Neural crest cell (in vitro differentiated cells): ENCODE data around the gene TTC39B. TPM values are rescaled to one million over a fixed set of nuclear protein-coding genes. Genes with fewer than 3 reads are reported as not detected.

Experiments used
- DNase-seq: peaks from one replicate; pipeline ENCODE4 v3.0.0; 2021; ENCODE audit warnings: low read depth, mixed read lengths, low spot score
- H3K27ac Mint-ChIP-seq: one replicate; pipeline ENCODE4 v1.8.0; 2021; ENCODE audit warnings: mild to moderate bottlenecking, mixed read lengths; ENCODE audit not compliant: unreplicated experiment
- H3K27me3 Mint-ChIP-seq: 2 replicates; pipeline ENCODE4 v1.8.0; 2021; ENCODE audit warnings: low read depth, mild to moderate bottlenecking, mixed read lengths
- H3K36me3 Mint-ChIP-seq: 2 replicates; pipeline ENCODE4 v1.8.0; 2021; ENCODE audit warnings: low read depth, mild to moderate bottlenecking, mixed read lengths
- H3K4me1 Mint-ChIP-seq: 2 replicates; pipeline ENCODE4 v1.8.0; 2021; ENCODE audit warnings: mixed read lengths
- H3K4me3 Mint-ChIP-seq: one replicate; pipeline ENCODE4 v1.8.0; 2021; ENCODE audit warnings: mild to moderate bottlenecking, mixed read lengths
- H3K9me3 Mint-ChIP-seq: 2 replicates; pipeline ENCODE4 v1.8.0; 2021; ENCODE audit warnings: mixed read lengths
- total RNA-seq: library from RNA; stranded (reverse); gene quantifications from 2 replicates; pipeline ENCODE4 v1.2.1, GENCODE V29; 2021
- TF ChIP-seq, protein P1 (sequence below): fragments of 200-600 bp; sonication (generic); conservative IDR thresholded peaks from 2 replicates; pipeline ENCODE4 v1.5.0; 2021; ENCODE audit warnings: antibody characterized with exemption, mild to moderate bottlenecking

Gene TTC39B
- total RNA-seq, 1 donor from 2014 or later, result 3.7 TPM

DNA sequence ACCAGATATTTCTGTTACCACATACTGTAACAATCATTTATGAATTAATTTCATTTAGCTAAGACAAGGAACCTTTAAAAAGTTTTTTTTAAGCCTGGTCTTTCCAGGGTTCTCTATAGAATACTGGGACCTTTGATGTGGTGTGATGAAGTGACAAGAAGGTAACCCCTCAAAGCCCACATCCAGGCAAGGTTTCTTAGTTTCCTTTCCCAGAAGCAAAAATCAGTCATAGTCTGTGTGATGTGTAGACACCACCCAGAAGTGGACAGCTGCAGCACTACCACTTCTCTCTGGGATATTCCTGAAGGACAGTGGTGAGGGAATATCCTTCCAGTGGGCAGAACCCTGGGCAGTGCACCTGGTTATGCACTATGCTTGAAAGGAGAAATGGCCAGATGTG is 115.6 kb downstream of the TTC39B start:
- no peak overlapping the region for H3K27ac Mint-ChIP-seq
- TF ChIP-seq, protein P1, sequence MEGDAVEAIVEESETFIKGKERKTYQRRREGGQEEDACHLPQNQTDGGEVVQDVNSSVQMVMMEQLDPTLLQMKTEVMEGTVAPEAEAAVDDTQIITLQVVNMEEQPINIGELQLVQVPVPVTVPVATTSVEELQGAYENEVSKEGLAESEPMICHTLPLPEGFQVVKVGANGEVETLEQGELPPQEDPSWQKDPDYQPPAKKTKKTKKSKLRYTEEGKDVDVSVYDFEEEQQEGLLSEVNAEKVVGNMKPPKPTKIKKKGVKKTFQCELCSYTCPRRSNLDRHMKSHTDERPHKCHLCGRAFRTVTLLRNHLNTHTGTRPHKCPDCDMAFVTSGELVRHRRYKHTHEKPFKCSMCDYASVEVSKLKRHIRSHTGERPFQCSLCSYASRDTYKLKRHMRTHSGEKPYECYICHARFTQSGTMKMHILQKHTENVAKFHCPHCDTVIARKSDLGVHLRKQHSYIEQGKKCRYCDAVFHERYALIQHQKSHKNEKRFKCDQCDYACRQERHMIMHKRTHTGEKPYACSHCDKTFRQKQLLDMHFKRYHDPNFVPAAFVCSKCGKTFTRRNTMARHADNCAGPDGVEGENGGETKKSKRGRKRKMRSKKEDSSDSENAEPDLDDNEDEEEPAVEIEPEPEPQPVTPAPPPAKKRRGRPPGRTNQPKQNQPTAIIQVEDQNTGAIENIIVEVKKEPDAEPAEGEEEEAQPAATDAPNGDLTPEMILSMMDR, result no peak
- H3K4me1 Mint-ChIP-seq, result no peaks in the 10 kb centered on the region
- H3K9me3 Mint-ChIP-seq, result peaks cover 8% of the 10 kb centered on the region
- H3K27me3 Mint-ChIP-seq, result no peaks in the 10 kb centered on the region
- DNase-seq, result no peak
- no peak overlapping the region for H3K4me3 Mint-ChIP-seq
- peaks cover 13% of the 10 kb centered on the region for H3K36me3 Mint-ChIP-seq

DNA sequence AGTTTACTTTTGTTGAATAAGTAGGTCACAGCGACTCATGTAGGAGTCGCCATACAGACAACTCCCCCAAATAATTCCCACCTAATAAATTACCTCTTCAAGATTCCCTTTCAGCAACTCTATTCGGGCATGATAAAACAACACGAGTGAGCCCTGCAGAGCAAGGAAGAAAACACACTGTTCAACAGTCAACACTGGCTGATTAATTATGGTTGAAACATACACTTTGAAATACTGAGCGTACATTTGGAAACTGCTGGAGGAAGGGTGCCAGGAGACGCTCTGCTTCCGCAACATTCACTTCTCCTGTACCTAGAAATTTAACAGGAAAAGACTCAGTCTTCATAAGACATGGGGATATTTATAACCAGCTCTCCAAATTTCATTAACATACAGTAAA is 117.5 kb downstream of the TTC39B start:
- H3K4me3 Mint-ChIP-seq, result no peak overlapping the region
- TF ChIP-seq, protein P1, result no peak
- no peak for DNase-seq
- no peaks in the 10 kb centered on the region for H3K4me1 Mint-ChIP-seq
- no peaks in the 10 kb centered on the region for H3K27me3 Mint-ChIP-seq
- H3K9me3 Mint-ChIP-seq, result no peaks in the 10 kb centered on the region
- no peak overlapping the region for H3K27ac Mint-ChIP-seq
- peaks cover 1% of the 10 kb centered on the region for H3K36me3 Mint-ChIP-seq

DNA sequence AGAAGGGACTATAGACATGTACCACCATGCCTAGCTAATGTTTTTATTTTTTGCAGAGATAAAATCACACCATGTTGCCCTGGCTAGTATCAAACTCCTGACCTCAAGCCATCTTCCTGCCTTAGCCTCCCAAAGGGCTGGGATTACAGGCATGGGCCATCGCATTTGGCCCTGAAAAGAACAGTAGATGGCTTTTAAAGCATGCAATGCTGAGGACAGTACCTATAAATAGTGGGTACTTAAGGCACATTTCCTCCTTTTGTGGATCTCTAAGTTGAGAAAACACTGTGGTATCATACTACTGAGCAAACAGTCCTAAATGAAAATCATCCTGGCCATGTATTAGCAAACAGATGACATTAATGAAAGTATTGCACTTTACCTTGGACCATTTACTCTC is 119.4 kb downstream of the TTC39B start:
- Mint-ChIP-seq H3K27me3 (no peaks in the 10 kb centered on the region), H3K27ac (no peak overlapping the region), H3K36me3 (no peaks in the 10 kb centered on the region), H3K4me1 (no peaks in the 10 kb centered on the region), H3K9me3 (no peaks in the 10 kb centered on the region), H3K4me3 (no peak overlapping the region)
- DNase-seq, result no peak
- TF ChIP-seq, protein P1, result no peak

DNA sequence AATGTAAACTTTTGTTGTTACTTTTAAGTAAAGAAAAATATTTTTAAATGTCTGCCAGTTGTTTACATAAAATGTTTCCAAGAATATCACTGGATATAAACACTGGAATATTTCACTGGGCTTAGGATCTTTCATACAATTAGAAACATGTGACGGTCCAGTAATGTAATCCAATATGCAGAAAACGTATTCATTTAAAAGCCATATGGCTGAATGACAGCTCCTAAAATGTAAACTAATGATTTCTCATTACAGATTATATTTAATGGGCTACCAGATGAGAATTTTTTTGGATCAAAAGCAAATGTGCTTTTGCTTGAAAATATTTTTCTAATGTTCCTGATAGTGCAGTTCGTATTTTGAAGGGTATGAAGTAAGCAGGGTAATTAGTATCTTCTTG is 124.3 kb downstream of the TTC39B start:
- TF ChIP-seq, protein P1, result no peak
- no peaks in the 10 kb centered on the region for H3K36me3 Mint-ChIP-seq
- no peak overlapping the region for H3K27ac Mint-ChIP-seq

DNA sequence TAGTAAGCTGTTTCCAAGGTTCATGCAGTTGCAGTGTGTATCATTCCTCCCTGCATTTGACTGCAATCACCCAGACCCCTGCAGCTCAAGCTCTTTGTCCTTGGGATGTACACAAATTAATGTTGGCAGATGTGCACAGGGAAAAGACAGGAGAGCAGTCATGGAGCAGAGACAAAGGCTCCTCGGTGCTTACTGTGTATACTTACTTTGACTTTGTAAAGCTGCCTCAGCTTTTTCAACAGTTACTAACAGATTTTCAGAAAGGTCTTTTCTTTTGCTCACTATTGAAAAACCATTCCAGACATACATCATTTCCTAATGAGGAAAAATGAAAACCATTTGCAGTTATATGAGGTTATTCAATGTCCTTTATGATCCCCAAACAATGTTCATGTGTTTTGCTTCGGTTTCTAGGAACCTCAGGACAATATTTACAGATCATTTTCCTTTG is 124.9 kb downstream of the TTC39B start:
- H3K4me3 Mint-ChIP-seq, result no peak overlapping the region
- H3K27me3 Mint-ChIP-seq, result no peaks in the 10 kb centered on the region
- TF ChIP-seq, protein P1, result no peak
- H3K9me3 Mint-ChIP-seq, result no peaks in the 10 kb centered on the region
- H3K4me1 Mint-ChIP-seq, result peaks cover 7% of the 10 kb centered on the region
- no peak for DNase-seq
- no peaks in the 10 kb centered on the region for H3K36me3 Mint-ChIP-seq
- peak overlapping the region; percentile 21 for H3K27ac Mint-ChIP-seq

More for the DNA sequence above, 124.3 kb downstream of the TTC39B start:
- H3K4me3 Mint-ChIP-seq, result no peak overlapping the region
- peaks cover 7% of the 10 kb centered on the region for H3K4me1 Mint-ChIP-seq
- no peaks in the 10 kb centered on the region for H3K27me3 Mint-ChIP-seq
- no peaks in the 10 kb centered on the region for H3K9me3 Mint-ChIP-seq
- DNase-seq, result no peak

DNA sequence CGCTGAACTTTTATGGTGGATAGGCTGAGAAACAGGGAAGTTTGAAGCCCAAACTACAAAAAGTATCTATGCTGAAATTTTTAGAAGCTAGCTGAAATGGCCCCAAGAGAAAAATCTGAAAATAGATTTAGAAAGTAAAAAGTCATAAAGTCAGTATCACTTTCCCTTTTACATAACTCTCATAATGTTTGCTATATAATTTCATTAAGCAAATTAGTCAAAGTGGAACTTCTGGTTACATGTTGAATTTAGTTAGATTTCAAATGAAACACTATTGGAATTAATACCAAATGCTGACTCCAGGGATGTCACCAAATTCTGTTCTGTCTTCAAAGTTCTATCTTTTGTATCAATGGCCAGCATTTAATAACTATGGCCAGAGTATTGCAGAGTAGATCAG is 126.9 kb downstream of the TTC39B start:
- Mint-ChIP-seq H3K27me3 (no peaks in the 10 kb centered on the region), H3K4me3 (no peak overlapping the region), H3K4me1 (peaks cover 7% of the 10 kb centered on the region), H3K27ac (no peak overlapping the region), H3K9me3 (no peaks in the 10 kb centered on the region), H3K36me3 (no peaks in the 10 kb centered on the region)
- TF ChIP-seq, protein P1, result no peak
- DNase-seq, result no peak
